ENCODE results near the gene LCP2. TPM values are rescaled to one million over a fixed set of nuclear protein-coding genes. Genes with fewer than 3 reads are reported as not detected.

LCP2 gene
- total RNA-seq, 1 donor from 2014 or later, result 0.09 TPM

GRCh38 chr5:170334626-170335025 lies 37.0 kb upstream of the LCP2 start:
- Histone ChIP-seq H3K4me3 (ENCODE audit: insufficient read depth, low read depth, low read length) (no peak overlapping the region), H4K20me1 (ENCODE audit: insufficient read depth, low read length) (no peaks in the 10 kb centered on the region), H3K27ac (ENCODE audit: low read depth, low read length) (no peak overlapping the region), H3K4me1 (ENCODE audit: insufficient read depth, low read length) (no peaks in the 10 kb centered on the region), H3K79me2 (ENCODE audit: insufficient read depth, low read length) (no peaks in the 10 kb centered on the region), H3K9ac (ENCODE audit: low read length) (no peak overlapping the region), H3K9me3 (ENCODE audit: insufficient read depth, low read depth, low read length) (no peaks in the 10 kb centered on the region), H3K4me2 (ENCODE audit: low read length) (no peak overlapping the region), H2AFZ (ENCODE audit: low read depth, low read length) (no peak overlapping the region), H3K27me3 (ENCODE audit: insufficient read depth, low read length) (no peaks in the 10 kb centered on the region), H3K36me3 (ENCODE audit: insufficient read depth, low read length) (no peaks in the 10 kb centered on the region)
- no peak for FAIRE-seq
- DNase-seq (ENCODE audit: low read depth), result no peak
- Mint-ChIP-seq H3K27ac (ENCODE audit: unreplicated experiment) (no peak overlapping the region), H3K27me3 (ENCODE audit: low read depth, unreplicated experiment) (peaks cover 17% of the 10 kb centered on the region), H3K4me1 (ENCODE audit: low read depth, unreplicated experiment) (peaks cover 17% of the 10 kb centered on the region), H3K36me3 (ENCODE audit: low read depth, unreplicated experiment) (no peaks in the 10 kb centered on the region), H3K4me3 (ENCODE audit: unreplicated experiment) (no peak overlapping the region), H3K9me3 (ENCODE audit: unreplicated experiment) (no peaks in the 10 kb centered on the region)
- no peak for TF ChIP-seq CTCF (IDR thresholded peaks at IDR 0.05; ENCODE audit: insufficient read depth, low read depth, low read length)
- no peak for TF ChIP-seq EZH2 (IDR thresholded peaks at IDR 0.05; ENCODE audit: insufficient read depth, low read length)

GRCh38 chr5:170333161-170333910 lies 35.8 kb upstream of the LCP2 start:
- H3K9me3 ChIP-seq (ENCODE audit: insufficient read depth, low read depth, low read length), result no peaks in the 10 kb centered on the region
- H3K4me1 Mint-ChIP-seq (ENCODE audit: low read depth, unreplicated experiment), result peaks cover 17% of the 10 kb centered on the region
- H4K20me1 ChIP-seq (ENCODE audit: insufficient read depth, low read length), result no peaks in the 10 kb centered on the region
- no peak overlapping the region for H3K27ac ChIP-seq (ENCODE audit: low read depth, low read length)
- no peak overlapping the region for H2AFZ ChIP-seq (ENCODE audit: low read depth, low read length)
- no peaks in the 10 kb centered on the region for H3K4me1 ChIP-seq (ENCODE audit: insufficient read depth, low read length)
- no peak overlapping the region for H3K4me2 ChIP-seq (ENCODE audit: low read length)
- no peak overlapping the region for H3K9ac ChIP-seq (ENCODE audit: low read length)
- no peak overlapping the region for H3K4me3 ChIP-seq (ENCODE audit: insufficient read depth, low read depth, low read length)
- H3K79me2 ChIP-seq (ENCODE audit: insufficient read depth, low read length), result no peaks in the 10 kb centered on the region
- FAIRE-seq, result no peak
- DNase-seq (ENCODE audit: low read depth), result no peak
- H3K27ac Mint-ChIP-seq (ENCODE audit: unreplicated experiment), result peak overlapping the region; percentile 75
- no peaks in the 10 kb centered on the region for H3K27me3 ChIP-seq (ENCODE audit: insufficient read depth, low read length)
- peaks cover 17% of the 10 kb centered on the region for H3K27me3 Mint-ChIP-seq (ENCODE audit: low read depth, unreplicated experiment)
- no peaks in the 10 kb centered on the region for H3K9me3 Mint-ChIP-seq (ENCODE audit: unreplicated experiment)
- TF ChIP-seq EZH2 (IDR thresholded peaks at IDR 0.05; ENCODE audit: insufficient read depth, low read length) (no peak), CTCF (IDR thresholded peaks at IDR 0.05; ENCODE audit: insufficient read depth, low read depth, low read length) (no peak)
- H3K4me3 Mint-ChIP-seq (ENCODE audit: unreplicated experiment), result no peak overlapping the region
- no peaks in the 10 kb centered on the region for H3K36me3 ChIP-seq (ENCODE audit: insufficient read depth, low read length)
- H3K36me3 Mint-ChIP-seq (ENCODE audit: low read depth, unreplicated experiment), result no peaks in the 10 kb centered on the region

- H3K4me3 ChIP-seq (ENCODE audit: insufficient read depth, low read depth, low read length), result no peak overlapping the region
- H3K79me2 ChIP-seq (ENCODE audit: insufficient read depth, low read length), result no peaks in the 10 kb centered on the region
- no peaks in the 10 kb centered on the region for H4K20me1 ChIP-seq (ENCODE audit: insufficient read depth, low read length)
- FAIRE-seq (no peak), DNase-seq (ENCODE audit: low read depth) (no peak)
- no peak overlapping the region for H2AFZ ChIP-seq (ENCODE audit: low read depth, low read length)
- H3K36me3 ChIP-seq (ENCODE audit: insufficient read depth, low read length), result no peaks in the 10 kb centered on the region
- no peak overlapping the region for H3K4me3 Mint-ChIP-seq (ENCODE audit: unreplicated experiment)
- peaks cover 4% of the 10 kb centered on the region for H3K27me3 ChIP-seq (ENCODE audit: insufficient read depth, low read length)
- no peak overlapping the region for H3K4me2 ChIP-seq (ENCODE audit: low read length)
- H3K9ac ChIP-seq (ENCODE audit: low read length), result no peak overlapping the region
- H3K27me3 Mint-ChIP-seq (ENCODE audit: low read depth, unreplicated experiment), result peaks cover 10% of the 10 kb centered on the region
- TF ChIP-seq CTCF (IDR thresholded peaks at IDR 0.05; ENCODE audit: insufficient read depth, low read depth, low read length), result no peak
- TF ChIP-seq EZH2 (IDR thresholded peaks at IDR 0.05; ENCODE audit: insufficient read depth, low read length), result no peak
- no peak overlapping the region for H3K27ac Mint-ChIP-seq (ENCODE audit: unreplicated experiment)
- H3K4me1 ChIP-seq (ENCODE audit: insufficient read depth, low read length), result no peaks in the 10 kb centered on the region
- no peaks in the 10 kb centered on the region for H3K36me3 Mint-ChIP-seq (ENCODE audit: low read depth, unreplicated experiment)
- no peaks in the 10 kb centered on the region for H3K9me3 ChIP-seq (ENCODE audit: insufficient read depth, low read depth, low read length)
- H3K4me1 Mint-ChIP-seq (ENCODE audit: low read depth, unreplicated experiment), result peaks cover 17% of the 10 kb centered on the region
- H3K27ac ChIP-seq (ENCODE audit: low read depth, low read length), result no peak overlapping the region
- no peaks in the 10 kb centered on the region for H3K9me3 Mint-ChIP-seq (ENCODE audit: unreplicated experiment)
These were observed 34.5 kb upstream of the LCP2 start for GRCh38 chr5:170332058-170332457.
